PFSK-1 (cell line): ENCODE measurements around the gene TFPT.

Experiments used
- FOXP2 ChIP-seq: optimal IDR thresholded peaks from 2 replicates; pipeline ENCODE3; 2011; ENCODE audit warnings: borderline replicate concordance, control low read depth, inconsistent platforms; ENCODE audit not compliant: insufficient read depth; ENCODE audit errors: extremely low read length, extremely low read depth
- POLR2AphosphoS5 ChIP-seq: IDR thresholded peaks from 2 replicates; pipeline ENCODE4 v1.6.1; 2012; ENCODE audit warnings: low read depth, mild to moderate bottlenecking, control low read depth, low read length, moderate library complexity
- SIN3A ChIP-seq: IDR thresholded peaks from 2 replicates; pipeline ENCODE4 v1.6.1; 2012; ENCODE audit warnings: mild to moderate bottlenecking, low read length, moderate library complexity, borderline replicate concordance; ENCODE audit not compliant: insufficient read depth
- TAF1 ChIP-seq: IDR thresholded peaks from 2 replicates; pipeline ENCODE4 v1.6.1; 2012; ENCODE audit warnings: low read length, control low read depth, borderline replicate concordance; ENCODE audit not compliant: insufficient read depth
- TF ChIP-seq, protein P1 (sequence below), 2 experiments: IDR thresholded peaks; 2 replicates each; pipeline versions ENCODE4 v1.6.1 to v1.8.0; 2011 to 2012; ENCODE audit warnings: low read depth in 2 of 2, low read length in 2 of 2, control low read depth in 1 of 2, inconsistent platforms in 1 of 2, mild to moderate bottlenecking in 1 of 2, moderate library complexity in 1 of 2; ENCODE audit not compliant: insufficient read depth in 1 of 2

Gene TFPT

GRCh38 chr19:54137699-54138488 lies 22.4 kb upstream of the TFPT start, which contains the start of gene CNOT3:
Gene CNOT3, plus strand, starts transcription at chr19:54137762. Its CDS starts 5,217 bp downstream, at chr19:54142979.
- TF ChIP-seq POLR2AphosphoS5 (peak; percentile 68), TAF1 (peak; percentile 65; the same call in 1 of the 2 replicates), FOXP2 (no peak), SIN3A (no peak)
- TF ChIP-seq, protein P1, sequence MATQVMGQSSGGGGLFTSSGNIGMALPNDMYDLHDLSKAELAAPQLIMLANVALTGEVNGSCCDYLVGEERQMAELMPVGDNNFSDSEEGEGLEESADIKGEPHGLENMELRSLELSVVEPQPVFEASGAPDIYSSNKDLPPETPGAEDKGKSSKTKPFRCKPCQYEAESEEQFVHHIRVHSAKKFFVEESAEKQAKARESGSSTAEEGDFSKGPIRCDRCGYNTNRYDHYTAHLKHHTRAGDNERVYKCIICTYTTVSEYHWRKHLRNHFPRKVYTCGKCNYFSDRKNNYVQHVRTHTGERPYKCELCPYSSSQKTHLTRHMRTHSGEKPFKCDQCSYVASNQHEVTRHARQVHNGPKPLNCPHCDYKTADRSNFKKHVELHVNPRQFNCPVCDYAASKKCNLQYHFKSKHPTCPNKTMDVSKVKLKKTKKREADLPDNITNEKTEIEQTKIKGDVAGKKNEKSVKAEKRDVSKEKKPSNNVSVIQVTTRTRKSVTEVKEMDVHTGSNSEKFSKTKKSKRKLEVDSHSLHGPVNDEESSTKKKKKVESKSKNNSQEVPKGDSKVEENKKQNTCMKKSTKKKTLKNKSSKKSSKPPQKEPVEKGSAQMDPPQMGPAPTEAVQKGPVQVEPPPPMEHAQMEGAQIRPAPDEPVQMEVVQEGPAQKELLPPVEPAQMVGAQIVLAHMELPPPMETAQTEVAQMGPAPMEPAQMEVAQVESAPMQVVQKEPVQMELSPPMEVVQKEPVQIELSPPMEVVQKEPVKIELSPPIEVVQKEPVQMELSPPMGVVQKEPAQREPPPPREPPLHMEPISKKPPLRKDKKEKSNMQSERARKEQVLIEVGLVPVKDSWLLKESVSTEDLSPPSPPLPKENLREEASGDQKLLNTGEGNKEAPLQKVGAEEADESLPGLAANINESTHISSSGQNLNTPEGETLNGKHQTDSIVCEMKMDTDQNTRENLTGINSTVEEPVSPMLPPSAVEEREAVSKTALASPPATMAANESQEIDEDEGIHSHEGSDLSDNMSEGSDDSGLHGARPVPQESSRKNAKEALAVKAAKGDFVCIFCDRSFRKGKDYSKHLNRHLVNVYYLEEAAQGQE (IDR thresholded peaks at IDR 0.05; ENCODE audit: insufficient read depth in 1 of 2, low read depth in 2 of 2, low read length in 2 of 2) = no peak

DNA sequence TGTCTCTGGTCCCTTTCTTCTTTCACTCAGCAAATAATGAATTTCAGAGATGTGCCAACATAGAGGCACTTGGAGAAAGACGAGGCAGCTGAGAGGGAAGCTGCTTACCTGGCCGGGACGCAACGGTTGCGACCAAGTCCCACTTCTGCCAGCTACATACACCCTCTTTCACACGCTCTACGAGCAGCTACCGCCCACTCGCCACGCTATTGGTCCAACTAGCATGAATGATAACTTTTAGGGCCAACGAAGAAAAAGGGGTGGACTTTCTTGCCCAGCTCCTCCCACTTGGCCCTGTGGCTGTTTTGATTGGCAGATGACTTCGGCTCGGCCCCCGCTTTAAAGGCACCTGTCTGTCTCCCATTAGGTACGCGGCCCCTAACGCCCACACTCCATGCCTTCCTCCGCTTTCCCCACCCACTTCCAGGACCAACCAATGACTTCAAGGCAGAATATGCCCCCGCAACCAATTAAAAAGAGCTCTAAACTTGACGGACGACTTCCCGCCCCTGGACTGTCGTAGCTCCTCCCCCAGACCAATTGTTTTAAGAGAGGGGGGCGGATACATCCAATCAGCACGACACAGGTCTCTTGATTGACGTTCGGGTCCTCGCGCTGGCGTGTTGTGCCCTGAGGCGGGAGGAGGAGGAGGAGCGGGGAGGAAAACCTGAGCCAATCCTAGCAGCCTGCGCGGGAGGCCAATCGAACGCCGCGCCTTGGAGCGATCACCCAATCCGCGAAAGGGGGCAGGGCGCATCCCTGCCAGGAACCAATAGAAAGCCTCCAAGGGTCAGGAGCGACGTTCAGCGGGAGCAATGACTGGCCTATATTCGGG lies 21.6 kb upstream of the TFPT start:
- TF ChIP-seq SIN3A (0 out of 2 replicates have a peak, but pooled peaks have one; percentile 9), POLR2AphosphoS5 (peak; percentile 78), FOXP2 (no peak), TAF1 (peak; percentile 74; the same call in 1 of the 2 replicates)
- TF ChIP-seq, protein P1 (IDR thresholded peaks at IDR 0.05; ENCODE audit: insufficient read depth in 1 of 2, low read depth in 2 of 2, low read length in 2 of 2) = no peak

- TF ChIP-seq TAF1 (no peak), FOXP2 (no peak), POLR2AphosphoS5 (no peak), SIN3A (no peak)
- TF ChIP-seq, protein P1 (IDR thresholded peaks at IDR 0.05; ENCODE audit: insufficient read depth in 1 of 2, low read depth in 2 of 2, low read length in 2 of 2) = no peak
These were observed 20.8 kb upstream of the TFPT start for GRCh38 chr19:54136086-54136863.

GRCh38 chr19:54133957-54134590 lies 18.6 kb upstream of the TFPT start:
- TF ChIP-seq POLR2AphosphoS5 (no peak), FOXP2 (no peak), SIN3A (no peak), TAF1 (no peak)
- TF ChIP-seq, protein P1 (IDR thresholded peaks at IDR 0.05; ENCODE audit: insufficient read depth in 1 of 2, low read depth in 2 of 2, low read length in 2 of 2) = no peak
